ENCODE results near the gene MYO3B.

MYO3B gene

DNA sequence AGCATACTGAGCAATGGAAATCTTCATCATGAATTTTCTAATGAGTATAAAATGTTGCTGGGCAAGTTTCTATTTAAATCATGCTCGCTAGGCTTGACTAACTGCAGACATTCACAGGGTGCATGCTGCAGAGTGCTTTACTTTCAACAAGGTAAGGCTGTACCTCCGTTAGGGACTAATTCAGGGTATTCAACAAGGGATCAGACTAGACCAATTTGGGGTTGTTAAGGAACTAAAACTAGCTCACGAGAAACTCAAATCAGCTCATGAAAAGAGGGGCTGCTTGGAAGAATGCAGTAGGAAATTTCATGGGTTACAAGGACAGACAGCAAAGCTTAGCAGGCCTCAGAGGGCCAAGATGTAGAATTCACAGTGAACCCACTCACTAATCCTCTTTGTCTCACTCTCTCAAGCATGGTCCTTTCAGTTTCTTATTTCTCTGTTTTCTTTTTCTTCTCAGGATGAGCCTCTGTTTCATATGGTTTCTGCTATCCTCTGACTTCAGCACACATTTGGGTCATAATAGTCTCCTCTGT lies 2.2 kb downstream of the MYO3B start:
- Mint-ChIP-seq H3K4me3 (no peak overlapping the region), H3K36me3 (no peaks in the 10 kb centered on the region), H3K4me1 (no peaks in the 10 kb centered on the region), H3K27ac (no peak overlapping the region), H3K27me3 (peaks cover 2% of the 10 kb centered on the region), H3K9me3 (peaks cover 1% of the 10 kb centered on the region)
- no peak for DNase-seq (ENCODE audit: low spot score in 2 of 2)
- ATAC-seq (ENCODE audit: low read depth), result no peak

DNA sequence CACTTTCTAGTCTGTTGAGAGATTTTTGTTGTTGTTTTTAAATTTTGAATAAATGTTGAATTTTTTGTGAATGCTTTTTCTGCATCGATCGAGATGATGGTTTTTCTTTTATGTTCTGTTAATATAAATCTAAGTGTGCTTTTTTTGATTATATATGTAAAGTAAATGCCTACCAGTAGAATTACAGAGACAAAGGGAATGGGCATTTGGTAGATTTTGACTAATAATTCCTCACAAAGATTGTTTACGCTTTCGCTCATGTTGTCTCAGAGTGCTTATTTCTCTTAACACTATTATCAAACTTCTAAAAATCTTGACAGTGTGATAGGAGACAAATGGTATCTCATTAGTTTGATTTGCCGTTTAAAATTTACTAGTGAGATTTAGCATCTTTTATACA lies 3.7 kb downstream of the MYO3B start:
- H3K9me3 Mint-ChIP-seq, result peaks cover 9% of the 10 kb centered on the region
- peaks cover 2% of the 10 kb centered on the region for H3K27me3 Mint-ChIP-seq
- DNase-seq (ENCODE audit: low spot score in 2 of 2), result no peak
- no peaks in the 10 kb centered on the region for H3K36me3 Mint-ChIP-seq
- H3K4me3 Mint-ChIP-seq, result no peak overlapping the region
- H3K4me1 Mint-ChIP-seq, result no peaks in the 10 kb centered on the region
- no peak for ATAC-seq (ENCODE audit: low read depth)
- H3K27ac Mint-ChIP-seq, result no peak overlapping the region

DNA sequence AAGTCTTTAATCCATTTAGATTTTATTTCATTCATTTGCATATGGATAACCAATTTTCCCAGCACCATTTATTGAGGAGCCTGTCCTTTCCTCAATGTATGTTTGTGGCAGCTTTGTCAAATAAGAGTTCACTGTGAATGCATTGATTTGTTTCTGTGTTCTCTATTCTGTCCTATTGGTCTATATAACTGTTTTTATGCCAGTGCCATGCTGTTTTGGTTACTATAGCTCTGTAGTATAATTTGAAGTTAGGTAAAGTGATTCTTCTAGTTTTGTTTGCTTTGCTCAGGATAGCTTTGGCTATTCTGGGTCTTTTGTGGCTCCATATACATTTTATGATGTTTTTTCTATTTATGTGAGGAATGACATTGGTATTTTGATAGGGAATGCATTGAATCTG lies 7.4 kb downstream of the MYO3B start:
- Mint-ChIP-seq H3K27me3 (no peaks in the 10 kb centered on the region), H3K36me3 (no peaks in the 10 kb centered on the region), H3K9me3 (peaks cover 17% of the 10 kb centered on the region), H3K27ac (no peak overlapping the region), H3K4me1 (no peaks in the 10 kb centered on the region), H3K4me3 (no peak overlapping the region)
- ATAC-seq (ENCODE audit: low read depth), result no peak
- DNase-seq (ENCODE audit: low spot score in 2 of 2), result no peak

DNA sequence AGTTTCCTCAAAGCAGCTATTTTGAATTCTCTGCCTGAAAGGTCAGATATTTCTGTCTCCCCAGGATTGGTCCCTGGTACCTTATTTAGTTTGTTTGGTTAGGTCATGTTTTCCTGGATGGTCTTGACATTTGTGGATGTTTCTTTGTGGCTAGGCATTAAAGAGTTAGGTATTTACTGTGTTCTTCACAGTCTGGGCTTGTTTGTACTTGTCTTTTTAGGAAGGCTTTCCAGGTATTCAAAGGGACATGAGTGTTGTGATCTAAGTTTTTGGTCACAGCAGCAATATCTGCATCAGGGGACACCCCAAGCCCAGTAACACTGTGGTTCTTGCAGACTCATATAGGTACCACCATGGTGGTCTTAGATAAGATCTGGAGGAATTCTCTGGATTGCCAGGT lies 11.8 kb downstream of the MYO3B start:
- no peaks in the 10 kb centered on the region for H3K4me1 Mint-ChIP-seq
- no peak for ATAC-seq (ENCODE audit: low read depth)
- peaks cover 4% of the 10 kb centered on the region for H3K27me3 Mint-ChIP-seq
- H3K36me3 Mint-ChIP-seq, result no peaks in the 10 kb centered on the region
- H3K27ac Mint-ChIP-seq, result no peak overlapping the region
- no peak for DNase-seq (ENCODE audit: low spot score in 2 of 2)
- peaks cover 19% of the 10 kb centered on the region for H3K9me3 Mint-ChIP-seq
- no peak overlapping the region for H3K4me3 Mint-ChIP-seq

DNA sequence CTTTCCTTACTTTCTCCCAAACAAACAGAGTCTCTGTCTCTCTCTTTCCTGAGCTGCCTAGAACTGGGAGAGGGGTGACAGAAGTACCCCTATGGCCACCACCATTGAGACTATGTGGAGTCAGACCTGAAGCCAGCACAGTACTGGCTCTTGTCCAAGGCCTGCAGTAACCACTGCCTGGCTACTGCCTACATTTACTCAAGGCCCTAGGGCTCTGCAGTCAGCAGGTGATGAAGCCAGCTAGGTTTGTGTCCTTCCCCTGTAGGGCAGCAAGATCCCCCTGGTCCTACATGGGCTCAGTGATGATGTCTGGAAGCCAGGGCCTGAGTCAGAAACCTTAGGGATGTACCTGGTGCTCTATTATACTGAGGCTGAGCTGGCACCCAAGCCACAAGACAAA lies 12.2 kb downstream of the MYO3B start:
- DNase-seq (ENCODE audit: low spot score in 2 of 2), result no peak
- Mint-ChIP-seq H3K4me1 (no peaks in the 10 kb centered on the region), H3K9me3 (peaks cover 17% of the 10 kb centered on the region), H3K27me3 (peaks cover 4% of the 10 kb centered on the region), H3K36me3 (no peaks in the 10 kb centered on the region), H3K27ac (no peak overlapping the region), H3K4me3 (no peak overlapping the region)
- no peak for ATAC-seq (ENCODE audit: low read depth)

DNA sequence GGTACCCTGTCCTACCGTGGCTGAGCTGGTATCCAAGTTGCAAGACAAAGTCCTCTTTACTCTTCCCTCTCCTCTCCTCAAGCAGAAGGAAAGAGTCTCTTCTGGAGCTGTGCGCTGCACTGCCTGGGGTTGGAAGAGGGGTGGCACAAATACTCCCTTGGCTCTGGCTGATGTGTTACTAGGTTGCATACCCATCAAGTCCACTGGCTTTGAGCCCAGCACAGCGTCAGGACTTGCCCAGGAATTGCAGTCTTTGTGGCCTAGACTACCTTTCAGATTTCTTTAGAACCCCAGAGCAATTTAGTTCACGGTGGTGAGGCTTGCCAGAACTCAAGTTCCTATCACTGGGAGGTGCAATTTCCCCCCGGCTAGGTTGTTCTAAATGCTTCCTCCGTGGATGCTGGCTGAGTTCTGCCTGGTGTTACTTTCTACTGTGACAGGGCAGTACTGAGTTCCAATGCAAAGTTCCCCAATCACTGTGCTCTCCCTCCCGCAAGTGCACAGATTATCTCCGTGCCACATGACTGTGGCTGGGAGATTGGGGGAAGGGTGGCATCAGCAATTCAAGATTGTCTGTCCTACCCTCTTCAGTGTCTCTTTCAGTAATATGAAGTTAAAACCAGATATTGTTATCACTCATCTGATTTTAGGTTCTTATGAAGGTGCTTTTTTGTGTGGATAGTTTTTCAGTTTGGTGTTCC lies 13.4 kb downstream of the MYO3B start:
- H3K9me3 Mint-ChIP-seq, result peaks cover 10% of the 10 kb centered on the region
- peaks cover 4% of the 10 kb centered on the region for H3K27me3 Mint-ChIP-seq
- no peak for DNase-seq (ENCODE audit: low spot score in 2 of 2)
- no peak overlapping the region for H3K27ac Mint-ChIP-seq
- H3K36me3 Mint-ChIP-seq, result no peaks in the 10 kb centered on the region
- no peaks in the 10 kb centered on the region for H3K4me1 Mint-ChIP-seq
- no peak for ATAC-seq (ENCODE audit: low read depth)
- no peak overlapping the region for H3K4me3 Mint-ChIP-seq

DNA sequence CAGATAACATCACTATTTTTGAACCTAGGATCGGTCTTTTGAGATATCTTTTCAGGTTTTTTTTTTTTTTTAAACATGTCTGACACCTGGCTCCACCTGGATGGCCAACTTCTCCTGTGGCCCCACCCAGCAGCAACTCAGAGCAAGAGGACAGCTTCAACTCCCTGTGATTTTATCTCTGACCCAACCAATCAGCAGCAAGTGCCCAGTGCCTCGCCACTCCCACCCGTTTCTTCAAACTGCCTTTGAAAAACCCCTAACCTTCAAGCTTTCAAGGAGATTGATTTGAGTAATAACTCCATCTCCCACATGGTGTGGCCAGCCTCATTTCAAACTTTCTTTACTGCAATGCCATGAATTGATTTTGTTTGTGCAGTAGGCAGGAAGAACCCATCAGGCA lies 19.0 kb downstream of the MYO3B start:
- Mint-ChIP-seq H3K9me3 (peaks cover 2% of the 10 kb centered on the region), H3K4me3 (no peak overlapping the region), H3K4me1 (no peaks in the 10 kb centered on the region), H3K27ac (no peak overlapping the region), H3K27me3 (peaks cover 8% of the 10 kb centered on the region), H3K36me3 (no peaks in the 10 kb centered on the region)
- ATAC-seq (ENCODE audit: low read depth) (no peak), DNase-seq (ENCODE audit: low spot score in 2 of 2) (no peak)

DNA sequence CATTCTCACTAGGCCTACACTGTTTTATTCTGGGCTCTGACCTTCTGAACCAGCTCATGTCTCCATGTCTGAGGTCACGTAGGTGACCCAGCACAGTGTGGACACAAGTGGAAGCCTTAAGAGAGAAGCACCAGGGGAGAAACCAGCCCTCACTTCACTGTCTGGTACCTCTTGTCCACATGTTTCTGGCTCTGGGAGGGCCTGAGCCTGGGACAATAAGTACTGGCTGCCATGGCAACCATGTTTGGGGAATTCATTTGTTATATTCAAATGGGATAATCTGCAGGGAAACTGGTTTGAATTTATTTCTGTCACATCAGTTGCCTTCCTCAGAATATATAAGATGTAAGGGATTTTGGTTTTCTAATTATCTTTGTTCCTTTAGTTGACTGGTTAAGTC lies 23.3 kb downstream of the MYO3B start:
- Mint-ChIP-seq H3K36me3 (no peaks in the 10 kb centered on the region), H3K9me3 (no peaks in the 10 kb centered on the region), H3K4me1 (no peaks in the 10 kb centered on the region), H3K27ac (no peak overlapping the region), H3K4me3 (no peak overlapping the region), H3K27me3 (peaks cover 7% of the 10 kb centered on the region)
- ATAC-seq (ENCODE audit: low read depth) (no peak), DNase-seq (ENCODE audit: low spot score in 2 of 2) (no peak)

DNA sequence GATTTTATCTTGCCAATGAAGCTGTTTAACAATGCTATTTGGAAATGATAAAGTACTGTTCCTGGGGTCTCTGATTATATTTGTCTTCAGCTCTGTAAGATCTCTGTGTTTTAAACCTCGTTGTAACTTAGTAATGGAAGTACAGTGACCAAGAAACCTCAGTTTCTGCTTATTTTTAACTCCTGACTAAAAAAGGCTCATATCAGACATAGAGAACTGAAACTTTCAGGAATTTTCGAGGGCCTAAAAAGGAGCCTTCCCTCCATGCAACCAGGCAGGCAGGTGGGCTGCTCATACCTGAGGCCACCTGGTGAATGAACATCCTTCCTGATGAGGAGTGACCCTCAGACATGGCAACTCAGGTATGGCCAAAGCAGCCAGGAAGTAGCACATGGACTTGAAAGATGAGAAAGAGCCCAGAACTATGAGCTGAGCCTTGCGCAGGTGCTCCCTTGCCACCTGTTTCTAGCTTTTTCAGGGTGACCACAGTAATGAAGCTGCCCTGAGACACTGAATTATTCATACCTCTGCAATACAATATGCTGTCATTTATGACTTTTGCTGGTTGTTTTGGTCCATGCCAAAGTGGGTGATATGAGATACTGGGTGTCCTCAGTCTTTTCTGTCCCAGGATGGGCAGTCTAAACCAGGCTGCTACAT lies 23.9 kb downstream of the MYO3B start:
- ATAC-seq (ENCODE audit: low read depth), result no peak

DNA sequence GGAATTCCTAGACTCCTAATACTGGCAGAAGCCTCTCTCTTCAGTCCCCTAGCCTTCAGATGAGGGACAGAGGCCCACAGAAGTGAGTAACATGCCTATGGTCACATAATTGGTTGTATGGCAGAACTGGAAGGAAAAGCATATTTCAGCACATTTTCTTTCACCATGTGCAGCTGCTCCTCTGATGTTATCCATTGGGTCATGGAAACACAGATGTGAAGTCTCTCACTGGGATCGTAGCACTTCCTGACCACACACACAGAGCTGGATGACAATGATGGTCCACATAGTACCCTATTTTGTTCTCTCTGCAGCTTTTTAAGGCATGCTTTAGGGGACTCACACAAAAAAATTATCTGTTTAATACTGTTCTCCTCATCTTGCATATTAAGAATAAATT lies 24.5 kb downstream of the MYO3B start:
- no peaks in the 10 kb centered on the region for H3K9me3 Mint-ChIP-seq
- no peak for DNase-seq (ENCODE audit: low spot score in 2 of 2)
- no peak overlapping the region for H3K4me3 Mint-ChIP-seq
- H3K27ac Mint-ChIP-seq, result no peak overlapping the region
- H3K36me3 Mint-ChIP-seq, result no peaks in the 10 kb centered on the region
- H3K4me1 Mint-ChIP-seq, result no peaks in the 10 kb centered on the region
- H3K27me3 Mint-ChIP-seq, result peaks cover 11% of the 10 kb centered on the region
- no peak for ATAC-seq (ENCODE audit: low read depth)

More for the DNA sequence above, 23.9 kb downstream of the MYO3B start:
- no peak overlapping the region for H3K27ac Mint-ChIP-seq
- H3K9me3 Mint-ChIP-seq, result no peaks in the 10 kb centered on the region
- H3K4me1 Mint-ChIP-seq, result no peaks in the 10 kb centered on the region
- H3K27me3 Mint-ChIP-seq, result peaks cover 9% of the 10 kb centered on the region
- no peak for DNase-seq (ENCODE audit: low spot score in 2 of 2)
- no peaks in the 10 kb centered on the region for H3K36me3 Mint-ChIP-seq
- H3K4me3 Mint-ChIP-seq, result no peak overlapping the region

DNA sequence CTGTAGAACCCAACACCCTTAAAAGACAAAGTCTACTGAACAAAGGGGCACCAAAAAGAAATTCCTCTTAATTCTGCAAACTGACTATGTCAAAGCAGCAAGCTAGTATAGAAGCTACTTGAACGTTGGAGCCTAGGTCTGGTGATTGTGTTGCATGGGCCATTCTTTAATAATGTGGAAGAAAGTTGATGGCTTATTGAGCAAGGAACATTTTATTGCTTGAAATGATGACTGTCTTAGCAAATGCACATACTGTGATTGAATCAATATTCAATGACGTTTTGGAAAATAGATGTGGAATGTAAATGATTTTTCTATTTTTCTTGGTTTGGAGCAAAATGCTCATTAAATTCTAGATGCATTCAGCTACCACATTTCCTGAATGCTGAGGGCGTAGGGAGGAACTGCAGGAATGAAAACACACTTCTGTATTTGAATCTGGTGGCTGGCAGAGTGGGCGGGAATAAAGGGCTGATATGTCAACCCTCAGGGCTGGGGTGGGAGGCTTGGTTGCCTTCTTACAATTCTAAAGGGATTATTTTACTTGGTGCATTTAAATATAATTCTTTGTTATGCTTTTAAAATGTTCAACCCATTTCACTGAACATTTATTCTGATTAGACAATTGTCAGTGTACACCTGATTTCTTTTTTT lies 26.5 kb downstream of the MYO3B start:
- ATAC-seq (ENCODE audit: low read depth) (no peak), DNase-seq (ENCODE audit: low spot score in 2 of 2) (no peak)
- H3K9me3 Mint-ChIP-seq, result no peaks in the 10 kb centered on the region
- H3K27ac Mint-ChIP-seq, result no peak overlapping the region
- H3K27me3 Mint-ChIP-seq, result peaks cover 8% of the 10 kb centered on the region
- no peaks in the 10 kb centered on the region for H3K4me1 Mint-ChIP-seq
- H3K36me3 Mint-ChIP-seq, result no peaks in the 10 kb centered on the region
- no peak overlapping the region for H3K4me3 Mint-ChIP-seq

DNA sequence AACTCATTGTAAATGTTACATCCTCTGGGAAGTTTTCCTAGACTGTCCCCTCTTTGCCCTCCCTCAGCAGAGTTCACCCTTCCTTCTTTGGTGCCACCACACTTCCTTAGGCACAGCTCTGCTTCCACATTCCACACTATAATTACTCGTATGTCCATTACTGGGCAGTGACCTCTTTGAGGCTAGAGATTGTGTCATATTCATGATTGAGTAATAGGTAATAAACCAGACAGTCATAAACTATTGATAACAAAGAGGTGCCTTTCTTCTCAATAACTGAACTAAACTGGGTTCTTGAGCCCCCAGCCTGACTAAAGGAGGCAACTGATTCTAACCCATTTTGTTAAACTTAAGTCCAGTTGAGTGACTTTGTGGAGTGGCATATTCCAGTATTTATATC lies 28.3 kb downstream of the MYO3B start:
- peaks cover 8% of the 10 kb centered on the region for H3K27me3 Mint-ChIP-seq
- ATAC-seq (ENCODE audit: low read depth), result no peak
- no peaks in the 10 kb centered on the region for H3K4me1 Mint-ChIP-seq
- no peak overlapping the region for H3K27ac Mint-ChIP-seq
- H3K4me3 Mint-ChIP-seq, result no peak overlapping the region
- DNase-seq (ENCODE audit: low spot score in 2 of 2), result no peak
- peaks cover 2% of the 10 kb centered on the region for H3K9me3 Mint-ChIP-seq
- no peaks in the 10 kb centered on the region for H3K36me3 Mint-ChIP-seq

DNA sequence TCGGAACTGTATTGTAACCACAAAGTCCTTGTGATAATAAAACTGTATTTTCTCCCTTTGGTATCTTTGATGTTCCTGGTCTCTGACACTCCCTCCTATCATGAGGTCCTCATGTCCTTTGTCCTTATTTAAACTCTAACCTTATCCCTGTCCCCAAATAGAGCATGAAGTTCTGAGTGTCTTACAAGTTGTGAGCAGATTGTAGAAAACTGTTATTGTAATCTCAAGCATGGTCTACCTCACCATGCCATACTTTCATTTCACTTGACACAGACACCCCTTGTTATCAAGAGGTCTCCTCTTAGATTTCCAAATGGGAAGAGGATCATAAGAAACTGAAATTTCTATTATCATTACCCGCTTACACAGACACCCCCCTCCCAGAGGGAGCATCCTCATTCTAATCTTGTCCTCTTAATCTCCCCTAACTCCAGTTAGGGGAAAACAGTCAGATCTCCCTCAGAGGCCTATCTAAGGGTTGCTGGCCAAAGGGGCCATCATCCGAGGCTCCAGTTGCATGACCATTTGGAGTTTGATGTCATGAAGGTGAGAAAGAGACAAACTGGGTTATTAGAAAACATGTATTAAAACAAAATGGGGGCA lies 29.0 kb downstream of the MYO3B start:
- ATAC-seq (ENCODE audit: low read depth), result no peak
- Mint-ChIP-seq H3K27ac (no peak overlapping the region), H3K4me1 (no peaks in the 10 kb centered on the region), H3K4me3 (no peak overlapping the region), H3K9me3 (peaks cover 2% of the 10 kb centered on the region), H3K36me3 (no peaks in the 10 kb centered on the region), H3K27me3 (peaks cover 8% of the 10 kb centered on the region)
- no peak for DNase-seq (ENCODE audit: low spot score in 2 of 2)

DNA sequence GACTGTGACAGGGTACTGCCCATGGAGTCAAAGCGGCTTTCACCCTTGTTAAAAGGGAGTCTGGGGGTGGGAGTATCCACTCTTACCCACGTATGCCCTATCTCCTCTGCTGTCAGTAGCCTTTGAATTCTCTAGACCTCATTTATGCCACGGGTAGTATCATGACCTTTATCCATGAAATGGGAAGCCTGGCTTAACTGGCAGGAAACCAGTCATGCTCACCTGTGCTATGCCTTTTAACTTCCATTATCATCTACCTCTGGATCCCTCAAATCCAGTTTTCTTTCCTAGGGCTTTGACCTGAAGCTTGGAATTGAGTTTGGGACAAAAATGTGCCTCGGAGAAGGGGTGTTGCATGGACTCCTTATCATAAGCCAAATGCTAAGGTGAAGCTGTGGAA lies 30.0 kb downstream of the MYO3B start:
- no peak for ATAC-seq (ENCODE audit: low read depth)
- Mint-ChIP-seq H3K9me3 (peaks cover 2% of the 10 kb centered on the region), H3K27me3 (peaks cover 8% of the 10 kb centered on the region)

More for the DNA sequence above, 30.0 kb downstream of the MYO3B start:
- H3K4me1 Mint-ChIP-seq, result peaks cover under 1% of the 10 kb centered on the region
- no peaks in the 10 kb centered on the region for H3K36me3 Mint-ChIP-seq
- H3K27ac Mint-ChIP-seq, result no peak overlapping the region
- no peak for DNase-seq (ENCODE audit: low spot score in 2 of 2)
- H3K4me3 Mint-ChIP-seq, result no peak overlapping the region

All from memory B cell (primary cell).